ENCODE results near the gene UTS2R. TPM values are rescaled to one million over a fixed set of nuclear protein-coding genes. Genes with fewer than 3 reads are reported as not detected.
"Not testable (repeated sequence)": the region's sequence is repeated elsewhere in the genome, so short reads cannot be mapped to it uniquely, and the experiment has no call there.

Gene UTS2R
- total RNA-seq, 1 donor from 2014 or later = 1.4 TPM

GRCh38 chr17:82377924-82378740 is 6.6 kb downstream of the UTS2R start:
- Histone ChIP-seq H3K27ac (replicated peaks) (no peak overlapping the region), H3K4me3 (no peak overlapping the region), H3K27me3 (ENCODE audit: low read depth) (peaks cover 75% of the 10 kb centered on the region), H3K4me1 (peaks cover 9% of the 10 kb centered on the region), H3K9me3 (replicated peaks) (no peaks in the 10 kb centered on the region), H3K36me3 (no peaks in the 10 kb centered on the region)
- intact Hi-C loops (cut with micrococcal nuclease) = no loop called here
- no peak for TF ChIP-seq CTCF (IDR thresholded peaks at IDR 0.05; ENCODE audit: borderline replicate concordance)
- DNase-seq = no peak

GRCh38 chr17:82378741-82379021 is 7.1 kb downstream of the UTS2R start:
- Histone ChIP-seq H3K27ac (replicated peaks) (no peak overlapping the region), H3K4me3 (no peak overlapping the region), H3K4me1 (peaks cover 7% of the 10 kb centered on the region), H3K9me3 (replicated peaks) (no peaks in the 10 kb centered on the region), H3K36me3 (no peaks in the 10 kb centered on the region), H3K27me3 (ENCODE audit: low read depth) (peaks cover 73% of the 10 kb centered on the region)
- no peak for TF ChIP-seq CTCF (IDR thresholded peaks at IDR 0.05; ENCODE audit: borderline replicate concordance)
- intact Hi-C loops (cut with micrococcal nuclease) = no loop called here
- DNase-seq = no peak

- no peaks in the 10 kb centered on the region for H3K9me3 ChIP-seq (replicated peaks)
- H3K4me3 ChIP-seq = no peak overlapping the region
- peaks cover 73% of the 10 kb centered on the region for H3K27me3 ChIP-seq (ENCODE audit: low read depth)
- H3K36me3 ChIP-seq = no peaks in the 10 kb centered on the region
- H3K27ac ChIP-seq (replicated peaks) = no peak overlapping the region
- intact Hi-C loops (cut with micrococcal nuclease) = no loop called here
- peaks cover 29% of the 10 kb centered on the region for H3K4me1 ChIP-seq
- no peak for TF ChIP-seq CTCF (IDR thresholded peaks at IDR 0.05; ENCODE audit: borderline replicate concordance)
- DNase-seq = no peak
These were observed 9.5 kb downstream of the UTS2R start for GRCh38 chr17:82380860-82381702.

GRCh38 chr17:82381703-82382009 is 10.1 kb downstream of the UTS2R start:
- intact Hi-C loops (cut with micrococcal nuclease); DNase-seq; H3K4me3 ChIP-seq; H3K36me3 ChIP-seq; H3K27ac ChIP-seq (replicated peaks); H3K9me3 ChIP-seq (replicated peaks): not testable (repeated sequence)
- H3K4me1 ChIP-seq = peaks cover 34% of the 10 kb centered on the region
- H3K27me3 ChIP-seq (ENCODE audit: low read depth) = peaks cover 72% of the 10 kb centered on the region

GRCh38 chr17:82382220-82382932 is 10.8 kb downstream of the UTS2R start:
- DNase-seq; H3K4me3 ChIP-seq; H3K36me3 ChIP-seq; H3K9me3 ChIP-seq (replicated peaks); H3K27ac ChIP-seq (replicated peaks); intact Hi-C loops (cut with micrococcal nuclease): not testable (repeated sequence)
- Histone ChIP-seq H3K27me3 (ENCODE audit: low read depth) (peaks cover 79% of the 10 kb centered on the region), H3K4me1 (peaks cover 40% of the 10 kb centered on the region)

GRCh38 chr17:82382933-82383255 is 11.3 kb downstream of the UTS2R start:
- H3K9me3 ChIP-seq (replicated peaks) = no peaks in the 10 kb centered on the region
- peaks cover 75% of the 10 kb centered on the region for H3K27me3 ChIP-seq (ENCODE audit: low read depth)
- H3K27ac ChIP-seq (replicated peaks) = no peak overlapping the region
- TF ChIP-seq CTCF (IDR thresholded peaks at IDR 0.05; ENCODE audit: borderline replicate concordance) = no peak
- no peak for DNase-seq
- no peak overlapping the region for H3K4me3 ChIP-seq
- H3K4me1 ChIP-seq = peaks cover 40% of the 10 kb centered on the region
- H3K36me3 ChIP-seq = no peaks in the 10 kb centered on the region
- intact Hi-C loops (cut with micrococcal nuclease) = no loop called here
